Spinal cord (tissue), 10 donors: Measurements from ENCODE around the gene POU3F3. TPM values are rescaled to one million over a fixed set of nuclear protein-coding genes. Genes with fewer than 3 reads are reported as not detected.

Experiments used
- DNase-seq, 6 donors: peaks; one replicate each; pipeline versions ENCODE4 v3.0.0 to v3.0.0-alpha.2; 2013 to 2015; ENCODE audit warnings: low spot score in 6 of 6, low read depth in 4 of 6
- H3K27ac ChIP-seq: one replicate; pipeline ENCODE4 v1.5.1; 2013; ENCODE audit warnings: low read depth, low read length, control low read depth
- H3K27me3 ChIP-seq: one replicate; pipeline ENCODE4 v1.6.1; 2013; ENCODE audit warnings: low read length; ENCODE audit not compliant: control insufficient read depth, insufficient read depth
- H3K36me3 ChIP-seq: one replicate; pipeline ENCODE4 v1.6.1; 2013; ENCODE audit warnings: low read length; ENCODE audit not compliant: control insufficient read depth, insufficient read depth
- H3K4me1 ChIP-seq: one replicate; pipeline ENCODE4 v1.6.1; 2013; ENCODE audit warnings: low read length; ENCODE audit not compliant: control insufficient read depth, insufficient read depth
- H3K4me3 ChIP-seq: one replicate; pipeline ENCODE4 v1.5.1; 2013; ENCODE audit warnings: low read depth, low read length, control low read depth
- H3K9me3 ChIP-seq: one replicate; pipeline ENCODE4 v1.6.1; 2013; ENCODE audit warnings: low read length; ENCODE audit not compliant: control insufficient read depth, insufficient read depth
- WGBS: methylation state at CpG from one replicate; pipeline ENCODE4 v1.1.5; 2013; ENCODE audit warnings: missing lambda C conversion rate; ENCODE audit not compliant: insufficient coverage; 5-methylcytosine and 5-hydroxymethylcytosine counted together
- polyA plus RNA-seq, 2 donors: library from polyadenylated mRNA; unstranded; fragments of 120-200 nt; gene quantifications; one replicate each; pipeline ENCODE4 v1.2.1, GENCODE V29; 2013; ENCODE audit not compliant: insufficient read length in 2 of 2
- total RNA-seq, 2 donors: library from RNA; depleted of rRNA in 1 of 2; stranded (reverse); fragments of 120-200 nt in 1 of 2; fragments of >200 nt in 1 of 2; gene quantifications; one replicate each; pipeline versions ENCODE4 v1.2.3 to v1.2.4, GENCODE V29; 2013 to 2014
- donor health status: healthy.

POU3F3 gene
- total and polyA plus RNA-seq, 4 donors, result 20.5 to 67.8 (median 39.6) TPM

DNA sequence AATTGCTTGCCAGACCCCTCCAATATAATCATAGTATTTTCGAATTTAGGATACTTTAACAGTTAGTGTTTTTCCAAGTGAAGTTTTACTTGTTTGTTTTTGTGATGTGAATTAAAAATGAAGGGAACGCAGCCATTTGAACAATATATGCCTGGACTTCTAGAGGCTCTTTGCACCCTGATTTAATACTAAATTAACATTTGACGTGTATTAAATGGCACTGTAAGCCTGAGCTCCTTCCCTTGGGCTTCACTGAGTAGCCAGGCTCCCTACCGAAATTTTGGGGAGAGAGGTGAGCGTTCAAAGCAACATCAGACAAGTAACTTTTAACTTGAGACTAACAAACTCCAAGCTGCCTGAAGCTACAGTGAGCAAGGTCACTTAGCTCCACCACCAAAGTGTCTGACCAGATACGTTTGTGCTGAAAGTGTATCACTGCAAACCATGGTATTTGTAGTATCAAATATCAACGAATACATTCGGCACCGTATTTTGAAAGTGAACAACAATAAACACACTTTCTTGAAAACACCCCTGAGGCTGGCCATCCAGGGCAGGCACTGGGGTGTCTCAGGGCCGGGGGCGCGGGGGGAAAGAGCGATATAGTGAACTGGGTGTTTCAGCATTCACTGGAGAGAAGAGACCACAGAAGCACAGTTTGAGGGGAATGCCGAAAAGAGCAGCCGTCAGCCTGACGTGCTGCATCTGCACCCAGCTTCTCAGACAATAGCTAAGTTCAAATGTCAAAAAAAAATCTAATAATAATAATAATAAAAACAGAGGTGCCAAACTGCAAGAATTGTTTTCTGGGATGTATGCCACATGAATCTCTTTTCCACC, 7.7 kb upstream of the POU3F3 start:
- 18% methylated on average over 10 of the region's 16 CpGs for WGBS
- H3K4me3 ChIP-seq, result peak overlapping the region; percentile 61
- H3K36me3 ChIP-seq, result no peaks in the 10 kb centered on the region
- H3K4me1 ChIP-seq, result peaks cover 35% of the 10 kb centered on the region
- no peaks in the 10 kb centered on the region for H3K9me3 ChIP-seq
- peaks cover 53% of the 10 kb centered on the region for H3K27me3 ChIP-seq
- H3K27ac ChIP-seq, result peak overlapping the region; percentile 95
- peak in 2 of 6 donors; percentile 64 to 65 for DNase-seq

DNA sequence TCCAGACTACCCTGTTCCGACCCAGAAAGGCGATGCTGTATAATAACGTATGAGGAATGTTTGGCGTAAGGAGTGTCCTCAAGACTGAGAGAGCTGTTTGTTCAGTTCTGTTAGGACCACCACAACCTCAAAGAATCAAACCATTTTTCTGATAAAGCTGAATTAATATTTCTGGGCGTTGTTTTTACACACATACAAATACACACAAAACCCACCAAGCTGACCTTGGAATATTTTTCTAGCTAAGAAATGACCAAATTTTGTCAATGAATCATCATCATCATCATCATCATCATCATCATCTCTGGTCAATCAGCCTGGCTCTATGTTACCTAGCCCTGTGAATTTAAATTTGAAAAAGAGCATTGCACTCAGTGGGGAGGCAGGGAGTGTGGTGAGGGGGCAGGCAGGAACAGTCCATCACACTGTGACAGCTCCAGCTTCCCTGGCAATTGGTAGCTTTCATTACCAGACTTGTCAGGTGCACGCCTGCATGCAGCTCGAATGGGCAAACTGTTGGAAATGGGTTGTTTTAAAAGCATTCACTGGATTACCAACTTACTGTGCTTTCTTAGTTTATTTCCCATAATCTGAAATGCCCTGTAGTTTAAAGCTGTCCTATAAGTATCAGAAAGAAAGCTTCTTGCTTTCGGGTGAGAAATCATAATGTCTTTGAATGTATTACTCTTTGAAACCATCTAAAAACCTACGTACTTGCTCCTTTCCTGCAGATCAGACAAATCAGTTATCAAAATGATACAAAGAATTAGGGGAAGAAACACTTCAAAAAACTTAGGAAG, 6.9 kb upstream of the POU3F3 start:
- no peaks in the 10 kb centered on the region for H3K9me3 ChIP-seq
- H3K4me3 ChIP-seq, result no peak overlapping the region
- H3K36me3 ChIP-seq, result no peaks in the 10 kb centered on the region
- peaks cover 35% of the 10 kb centered on the region for H3K4me1 ChIP-seq
- no CpG with 5 or more reads among the region's 9 CpGs for WGBS
- DNase-seq, result peak in 2 of 6 donors; percentile 83 to 86
- H3K27ac ChIP-seq, result peak overlapping the region; percentile 95
- H3K27me3 ChIP-seq, result peaks cover 56% of the 10 kb centered on the region

DNA sequence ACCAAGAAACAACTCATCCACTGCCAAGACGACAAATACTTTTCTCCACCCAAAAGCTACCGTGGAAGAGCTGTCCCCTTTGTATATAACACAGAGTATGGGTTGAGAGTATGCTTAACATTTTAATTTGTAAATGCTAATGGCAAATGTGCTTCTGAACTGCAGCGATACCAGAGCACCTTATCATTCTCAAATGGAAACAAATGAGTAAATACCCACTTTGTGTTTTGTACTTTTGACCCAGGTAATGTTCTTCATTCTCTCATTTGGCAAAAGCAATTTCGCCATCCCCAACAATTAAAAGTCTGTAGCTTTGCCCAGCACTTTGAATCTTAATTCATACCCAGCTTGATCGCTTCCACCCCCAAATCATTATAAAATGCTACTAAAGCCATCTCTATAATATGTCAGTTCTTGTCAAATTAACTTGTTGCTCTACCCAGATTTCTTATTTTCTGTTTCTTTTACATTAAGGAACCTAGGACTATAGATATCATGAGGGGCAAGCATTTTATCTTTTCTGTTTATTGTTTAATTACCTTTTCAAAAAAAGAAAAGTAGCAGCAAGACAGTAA, 6.2 kb upstream of the POU3F3 start:
- H3K27me3 ChIP-seq, result peaks cover 54% of the 10 kb centered on the region
- no peaks in the 10 kb centered on the region for H3K36me3 ChIP-seq
- WGBS, result 33% methylated on average over 1 of the region's 5 CpGs
- H3K4me3 ChIP-seq, result no peak overlapping the region
- H3K9me3 ChIP-seq, result no peaks in the 10 kb centered on the region
- peaks cover 30% of the 10 kb centered on the region for H3K4me1 ChIP-seq
- peak overlapping the region; percentile 95 for H3K27ac ChIP-seq
- DNase-seq, result peak in 1 of 6 donors; percentile 34

GRCh38 chr2:104848526-104848925, 5.4 kb upstream of the POU3F3 start:
- H3K4me1 ChIP-seq, result peaks cover 33% of the 10 kb centered on the region
- peak overlapping the region; percentile 95 for H3K27ac ChIP-seq
- 52% methylated on average over 4 of the region's 4 CpGs for WGBS
- H3K9me3 ChIP-seq, result no peaks in the 10 kb centered on the region
- peak in 2 of 6 donors; percentile 36 to 61 for DNase-seq
- H3K27me3 ChIP-seq, result peaks cover 57% of the 10 kb centered on the region
- no peaks in the 10 kb centered on the region for H3K36me3 ChIP-seq
- H3K4me3 ChIP-seq, result no peak overlapping the region

DNA sequence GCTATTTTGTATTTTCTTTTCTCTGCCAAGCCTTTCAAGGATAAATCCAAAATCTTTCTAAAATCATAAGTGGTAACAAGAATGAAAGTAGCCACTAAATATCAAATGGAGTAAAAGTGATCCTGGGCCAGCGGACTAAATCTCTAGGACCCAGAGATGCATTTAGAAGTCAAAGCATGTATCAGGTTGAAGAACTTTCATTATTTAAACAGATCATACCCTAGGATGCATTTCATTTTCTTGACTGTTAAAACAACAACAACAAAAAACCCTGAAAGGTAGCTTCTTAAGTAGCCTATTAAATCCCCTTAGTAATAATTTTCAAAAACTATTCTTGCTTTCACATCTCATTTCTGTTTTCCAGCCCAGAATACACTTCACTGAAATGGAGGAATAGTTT, 4.8 kb upstream of the POU3F3 start:
- H3K9me3 ChIP-seq, result no peaks in the 10 kb centered on the region
- H3K27ac ChIP-seq, result peak overlapping the region; percentile 95
- DNase-seq, result peak in 2 of 6 donors; percentile 54 to 61
- H3K4me1 ChIP-seq, result peaks cover 29% of the 10 kb centered on the region
- H3K27me3 ChIP-seq, result peaks cover 55% of the 10 kb centered on the region
- H3K36me3 ChIP-seq, result no peaks in the 10 kb centered on the region
- WGBS, result 14% methylated on average over 1 of the region's 1 CpG
- H3K4me3 ChIP-seq, result peak overlapping the region; percentile 3

- Histone ChIP-seq H3K27ac (peak overlapping the region; percentile 95), H3K4me1 (peaks cover 27% of the 10 kb centered on the region), H3K36me3 (peaks cover 2% of the 10 kb centered on the region), H3K27me3 (peaks cover 57% of the 10 kb centered on the region), H3K9me3 (no peaks in the 10 kb centered on the region), H3K4me3 (peak overlapping the region; percentile 3)
- DNase-seq, result peak in 2 of 6 donors; percentile 96 to 97
- 0% methylated on average over 5 of the region's 7 CpGs for WGBS
These were observed 4.2 kb upstream of the POU3F3 start for GRCh38 chr2:104849618-104850141.

- peaks cover 3% of the 10 kb centered on the region for H3K36me3 ChIP-seq
- peak overlapping the region; percentile 69 for H3K4me3 ChIP-seq
- peak overlapping the region; percentile 95 for H3K27ac ChIP-seq
- H3K27me3 ChIP-seq, result peaks cover 50% of the 10 kb centered on the region
- 15% methylated on average over 6 of the region's 9 CpGs for WGBS
- H3K4me1 ChIP-seq, result peaks cover 25% of the 10 kb centered on the region
- H3K9me3 ChIP-seq, result no peaks in the 10 kb centered on the region
- DNase-seq, result peak in 2 of 6 donors; percentile 89 to 94
These were observed 3.3 kb upstream of the POU3F3 start for GRCh38 chr2:104850361-104851290.

- H3K4me1 ChIP-seq, result peaks cover 20% of the 10 kb centered on the region
- peak overlapping the region; percentile 69 for H3K4me3 ChIP-seq
- H3K9me3 ChIP-seq, result no peaks in the 10 kb centered on the region
- 4% methylated on average over 14 of the region's 29 CpGs for WGBS
- H3K36me3 ChIP-seq, result peaks cover 6% of the 10 kb centered on the region
- H3K27me3 ChIP-seq, result peaks cover 46% of the 10 kb centered on the region
- DNase-seq, result peak in 2 of 6 donors; percentile 90 to 96
- peak overlapping the region; percentile 95 for H3K27ac ChIP-seq
These were observed 2.4 kb upstream of the POU3F3 start for GRCh38 chr2:104851291-104852089.
